Measurements from ENCODE around the gene CRYBB3.
"Not testable (repeated sequence)": the region's sequence is repeated elsewhere in the genome, so short reads cannot be mapped to it uniquely, and the experiment has no call there.

CRYBB3 gene

DNA sequence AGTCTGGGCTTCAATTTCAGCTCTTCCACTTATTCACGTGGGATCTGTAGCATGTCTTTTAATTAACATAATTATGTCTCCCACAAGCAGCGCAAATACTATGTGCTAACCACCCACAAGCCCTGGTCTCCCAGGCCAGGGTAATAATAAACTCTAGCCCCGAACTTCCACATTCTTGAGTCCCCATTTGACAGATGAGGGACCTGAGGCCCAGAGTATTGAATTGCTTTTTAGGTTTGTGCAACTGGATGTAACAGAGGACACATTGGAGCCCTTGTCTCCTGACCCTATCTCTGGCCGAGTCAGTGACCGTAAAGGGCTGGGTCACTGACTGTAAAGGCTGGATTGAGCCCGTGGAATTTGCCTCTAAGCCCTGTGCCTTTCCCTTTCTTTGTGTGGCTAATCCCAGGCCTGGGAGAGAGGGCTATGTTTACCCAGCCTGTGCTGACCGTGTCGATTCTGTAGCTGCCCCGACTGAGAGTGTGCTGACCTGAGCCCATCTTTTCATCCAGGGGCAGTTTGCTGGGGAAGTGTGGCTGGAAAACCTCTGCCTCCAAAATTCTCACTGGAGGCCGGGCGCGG lies 23.7 kb downstream of the CRYBB3 start:
- Histone ChIP-seq H3K36me3 (ENCODE audit: low read length) (no peaks in the 10 kb centered on the region), H2AFZ (ENCODE audit: low read depth, low read length, severe bottlenecking) (no peak overlapping the region), H3K27me3 (ENCODE audit: low read length) (no peaks in the 10 kb centered on the region), H3K9me2 (replicated peaks; ENCODE audit: insufficient read depth, low read length) (no peaks in the 10 kb centered on the region), H3K4me2 (ENCODE audit: low read depth, low read length, poor library complexity, severe bottlenecking) (no peak overlapping the region), H3K27ac (ENCODE audit: low read depth, low read length) (no peak overlapping the region), H3K4me3 (ENCODE audit: insufficient read depth, low read length, poor library complexity, severe bottlenecking) (no peak overlapping the region), H3F3A (ENCODE audit: insufficient read depth) (no peaks in the 10 kb centered on the region), H3K79me2 (ENCODE audit: insufficient read depth, low read length) (no peaks in the 10 kb centered on the region), H3K9ac (ENCODE audit: low read length) (no peak overlapping the region), H3K9me3 (ENCODE audit: insufficient read depth, low read length) (no peaks in the 10 kb centered on the region), H4K20me1 (ENCODE audit: low read depth, low read length) (no peaks in the 10 kb centered on the region)
- TF ChIP-seq EZH2phosphoT487 (conservative IDR thresholded peaks at IDR 0.05; ENCODE audit: low read length): no peak
- TF ChIP-seq CTCF (IDR thresholded peaks at IDR 0.05; ENCODE audit: insufficient read depth, low read length, poor library complexity, severe bottlenecking): no peak

- no peak overlapping the region for H3K27ac ChIP-seq (ENCODE audit: low read depth, low read length)
- no peaks in the 10 kb centered on the region for H4K20me1 ChIP-seq (ENCODE audit: low read depth, low read length)
- H3K4me3 ChIP-seq (ENCODE audit: insufficient read depth, low read length, poor library complexity, severe bottlenecking): no peak overlapping the region
- no peaks in the 10 kb centered on the region for H3K79me2 ChIP-seq (ENCODE audit: insufficient read depth, low read length)
- TF ChIP-seq CTCF (IDR thresholded peaks at IDR 0.05; ENCODE audit: insufficient read depth, low read length, poor library complexity, severe bottlenecking): no peak
- no peak for TF ChIP-seq EZH2phosphoT487 (conservative IDR thresholded peaks at IDR 0.05; ENCODE audit: low read length)
- H3K36me3 ChIP-seq (ENCODE audit: low read length): no peaks in the 10 kb centered on the region
- no peak overlapping the region for H3K4me2 ChIP-seq (ENCODE audit: low read depth, low read length, poor library complexity, severe bottlenecking)
- no peaks in the 10 kb centered on the region for H3F3A ChIP-seq (ENCODE audit: insufficient read depth)
- H3K9me3 ChIP-seq (ENCODE audit: insufficient read depth, low read length): no peaks in the 10 kb centered on the region
- H2AFZ ChIP-seq (ENCODE audit: low read depth, low read length, severe bottlenecking): no peak overlapping the region
- H3K27me3 ChIP-seq (ENCODE audit: low read length): no peaks in the 10 kb centered on the region
- no peaks in the 10 kb centered on the region for H3K9me2 ChIP-seq (replicated peaks; ENCODE audit: insufficient read depth, low read length)
- H3K9ac ChIP-seq (ENCODE audit: low read length): no peak overlapping the region
Measured at GRCh38 chr22:25228822-25229221, 29.2 kb downstream of the CRYBB3 start.

- H3K9me2 ChIP-seq (replicated peaks; ENCODE audit: insufficient read depth, low read length); H3K4me3 ChIP-seq (ENCODE audit: insufficient read depth, low read length, poor library complexity, severe bottlenecking); H3K36me3 ChIP-seq (ENCODE audit: low read length); H3F3A ChIP-seq (ENCODE audit: insufficient read depth); H4K20me1 ChIP-seq (ENCODE audit: low read depth, low read length); H3K27ac ChIP-seq (ENCODE audit: low read depth, low read length); H3K9ac ChIP-seq (ENCODE audit: low read length); H2AFZ ChIP-seq (ENCODE audit: low read depth, low read length, severe bottlenecking); H3K4me2 ChIP-seq (ENCODE audit: low read depth, low read length, poor library complexity, severe bottlenecking); H3K27me3 ChIP-seq (ENCODE audit: low read length); H3K9me3 ChIP-seq (ENCODE audit: insufficient read depth, low read length); H3K79me2 ChIP-seq (ENCODE audit: insufficient read depth, low read length): not testable (repeated sequence)
Measured at GRCh38 chr22:25230760-25231159, 31.1 kb downstream of the CRYBB3 start.

DNA sequence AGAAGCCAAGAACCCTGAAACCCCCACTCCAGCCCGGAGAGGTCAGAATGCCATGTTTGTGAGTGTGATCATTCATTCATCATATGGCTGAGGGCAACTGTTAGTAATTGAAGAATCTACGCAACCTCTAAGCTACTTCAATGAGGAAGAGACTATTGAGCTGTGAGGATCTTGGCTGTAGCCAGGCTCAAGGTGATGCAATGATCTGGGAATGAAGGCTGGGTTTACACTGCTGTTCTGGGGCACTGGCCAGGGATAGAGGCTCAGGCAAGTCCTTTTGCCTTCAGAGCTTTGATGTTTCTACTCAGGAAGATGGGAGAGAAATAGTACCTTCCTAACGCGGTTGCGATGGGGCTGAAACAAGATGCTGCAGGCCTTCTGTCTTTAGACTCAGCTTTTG lies 32.6 kb downstream of the CRYBB3 start:
- H3K9ac ChIP-seq (ENCODE audit: low read length): no peak overlapping the region
- no peaks in the 10 kb centered on the region for H3K27me3 ChIP-seq (ENCODE audit: low read length)
- no peaks in the 10 kb centered on the region for H3K9me2 ChIP-seq (replicated peaks; ENCODE audit: insufficient read depth, low read length)
- TF ChIP-seq EZH2phosphoT487 (conservative IDR thresholded peaks at IDR 0.05; ENCODE audit: low read length): no peak
- TF ChIP-seq CTCF (IDR thresholded peaks at IDR 0.05; ENCODE audit: insufficient read depth, low read length, poor library complexity, severe bottlenecking): no peak
- no peaks in the 10 kb centered on the region for H3K79me2 ChIP-seq (ENCODE audit: insufficient read depth, low read length)
- H3F3A ChIP-seq (ENCODE audit: insufficient read depth): no peaks in the 10 kb centered on the region
- no peaks in the 10 kb centered on the region for H3K36me3 ChIP-seq (ENCODE audit: low read length)
- no peak overlapping the region for H3K4me3 ChIP-seq (ENCODE audit: insufficient read depth, low read length, poor library complexity, severe bottlenecking)
- no peaks in the 10 kb centered on the region for H3K9me3 ChIP-seq (ENCODE audit: insufficient read depth, low read length)
- no peak overlapping the region for H2AFZ ChIP-seq (ENCODE audit: low read depth, low read length, severe bottlenecking)
- H3K27ac ChIP-seq (ENCODE audit: low read depth, low read length): no peak overlapping the region
- no peak overlapping the region for H3K4me2 ChIP-seq (ENCODE audit: low read depth, low read length, poor library complexity, severe bottlenecking)
- H4K20me1 ChIP-seq (ENCODE audit: low read depth, low read length): no peaks in the 10 kb centered on the region

DNA sequence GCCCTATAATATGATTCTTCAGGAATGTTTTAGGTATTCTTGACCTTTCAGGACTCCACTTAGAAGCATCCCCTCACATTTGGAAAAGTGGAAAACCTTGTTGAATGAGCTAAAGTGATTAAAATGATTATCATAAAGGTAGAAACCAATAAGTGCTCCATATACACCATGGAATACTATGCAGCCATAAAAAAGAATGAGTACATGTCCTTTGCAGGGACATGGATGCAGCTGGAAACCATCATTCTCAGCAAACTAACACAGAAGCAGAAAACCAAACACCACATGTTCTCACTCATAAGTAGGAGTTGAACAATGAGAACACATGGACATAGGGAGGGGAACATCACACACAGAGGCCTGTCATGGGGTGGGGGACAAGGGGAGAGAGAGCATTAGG lies 34.0 kb downstream of the CRYBB3 start:
- H3K36me3 ChIP-seq (ENCODE audit: low read length); H3K9me3 ChIP-seq (ENCODE audit: insufficient read depth, low read length); H3K27me3 ChIP-seq (ENCODE audit: low read length); H2AFZ ChIP-seq (ENCODE audit: low read depth, low read length, severe bottlenecking); H4K20me1 ChIP-seq (ENCODE audit: low read depth, low read length); H3F3A ChIP-seq (ENCODE audit: insufficient read depth); H3K4me2 ChIP-seq (ENCODE audit: low read depth, low read length, poor library complexity, severe bottlenecking); H3K79me2 ChIP-seq (ENCODE audit: insufficient read depth, low read length); H3K9ac ChIP-seq (ENCODE audit: low read length); H3K4me3 ChIP-seq (ENCODE audit: insufficient read depth, low read length, poor library complexity, severe bottlenecking); H3K27ac ChIP-seq (ENCODE audit: low read depth, low read length); H3K9me2 ChIP-seq (replicated peaks; ENCODE audit: insufficient read depth, low read length): not testable (repeated sequence)

All from SU-DHL-6 (cell line).